Kidney epithelial cell (primary cell): ENCODE data around the gene UBA3. TPM values are rescaled to one million over a fixed set of nuclear protein-coding genes. Genes with fewer than 3 reads are reported as not detected.
A peak's percentile ranks its signal among the peaks of the same experiment; 100 is the strongest.

Experiments
- DNase-seq: peaks from one replicate; pipeline ENCODE4 v3.0.0-alpha.2; 2010; ENCODE audit warnings: low read depth
- H3K27me3 ChIP-seq: 2 replicates; pipeline ENCODE4 v1.6.0; 2011; ENCODE audit warnings: low read length; ENCODE audit not compliant: control insufficient read depth, insufficient read depth
- H3K36me3 ChIP-seq: 2 replicates; pipeline ENCODE4 v1.5.1; 2011; ENCODE audit warnings: low read length; ENCODE audit not compliant: control insufficient read depth, insufficient read depth
- H3K4me3 ChIP-seq: 2 replicates; pipeline ENCODE4 v1.5.1; 2011; ENCODE audit warnings: low read depth, mild to moderate bottlenecking, control low read depth, low read length
- total RNA-seq: library from RNA; depleted of rRNA; stranded (reverse); fragments of >200 nt; gene quantifications from 2 replicates; pipeline ENCODE4 v1.2.3, GENCODE V29; 2015
- TF ChIP-seq, protein P1 (sequence below): IDR thresholded peaks from 2 replicates; pipeline ENCODE4 v1.5.1; 2011; ENCODE audit warnings: mild to moderate bottlenecking, moderate library complexity, low read length, control low read depth, inconsistent platforms; ENCODE audit not compliant: insufficient read depth, poor library complexity, severe bottlenecking

The UBA3 gene
- total RNA-seq, 1 donor from 2014 or later: 46.6 TPM

DNA sequence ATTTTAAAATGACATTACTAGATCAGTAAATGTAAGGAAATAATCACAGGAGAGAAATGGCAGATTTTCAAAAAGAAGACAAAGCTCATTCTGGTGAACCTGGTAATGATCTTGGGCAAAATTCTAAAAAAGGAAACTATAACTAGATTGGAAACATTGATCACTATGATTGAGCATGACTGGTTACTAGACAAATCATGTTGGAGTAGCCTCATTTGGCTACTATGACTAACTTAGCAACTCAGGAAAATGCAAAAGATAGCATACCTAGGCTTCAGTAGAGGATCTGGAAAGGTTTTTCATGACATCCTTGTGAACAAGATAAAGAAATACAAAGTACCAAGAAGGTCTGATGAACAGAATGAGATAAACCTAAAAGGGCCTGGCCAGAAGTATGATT lies 20.5 kb downstream of the UBA3 start:
- TF ChIP-seq, protein P1, sequence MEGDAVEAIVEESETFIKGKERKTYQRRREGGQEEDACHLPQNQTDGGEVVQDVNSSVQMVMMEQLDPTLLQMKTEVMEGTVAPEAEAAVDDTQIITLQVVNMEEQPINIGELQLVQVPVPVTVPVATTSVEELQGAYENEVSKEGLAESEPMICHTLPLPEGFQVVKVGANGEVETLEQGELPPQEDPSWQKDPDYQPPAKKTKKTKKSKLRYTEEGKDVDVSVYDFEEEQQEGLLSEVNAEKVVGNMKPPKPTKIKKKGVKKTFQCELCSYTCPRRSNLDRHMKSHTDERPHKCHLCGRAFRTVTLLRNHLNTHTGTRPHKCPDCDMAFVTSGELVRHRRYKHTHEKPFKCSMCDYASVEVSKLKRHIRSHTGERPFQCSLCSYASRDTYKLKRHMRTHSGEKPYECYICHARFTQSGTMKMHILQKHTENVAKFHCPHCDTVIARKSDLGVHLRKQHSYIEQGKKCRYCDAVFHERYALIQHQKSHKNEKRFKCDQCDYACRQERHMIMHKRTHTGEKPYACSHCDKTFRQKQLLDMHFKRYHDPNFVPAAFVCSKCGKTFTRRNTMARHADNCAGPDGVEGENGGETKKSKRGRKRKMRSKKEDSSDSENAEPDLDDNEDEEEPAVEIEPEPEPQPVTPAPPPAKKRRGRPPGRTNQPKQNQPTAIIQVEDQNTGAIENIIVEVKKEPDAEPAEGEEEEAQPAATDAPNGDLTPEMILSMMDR: no peak
- H3K36me3 ChIP-seq: peaks cover 2% of the 10 kb centered on the region
- no peak overlapping the region for H3K4me3 ChIP-seq
- DNase-seq: no peak
- no peaks in the 10 kb centered on the region for H3K27me3 ChIP-seq

DNA sequence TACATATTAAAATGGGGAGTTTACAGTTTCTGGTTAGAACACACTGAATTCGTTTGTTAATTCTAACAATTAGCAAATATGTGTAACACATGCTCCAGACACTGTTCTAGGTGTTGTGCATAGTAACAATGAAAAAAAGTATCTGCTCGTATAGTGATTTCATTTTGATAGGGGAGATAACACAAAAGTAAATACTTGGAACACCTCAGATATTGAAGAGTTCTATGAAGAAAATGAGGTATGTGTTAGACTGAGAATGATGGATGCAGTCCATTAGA lies 21.3 kb downstream of the UBA3 start:
- Histone ChIP-seq H3K27me3 (no peaks in the 10 kb centered on the region), H3K4me3 (no peak overlapping the region), H3K36me3 (peaks cover 2% of the 10 kb centered on the region)
- TF ChIP-seq, protein P1: no peak
- no peak for DNase-seq

DNA sequence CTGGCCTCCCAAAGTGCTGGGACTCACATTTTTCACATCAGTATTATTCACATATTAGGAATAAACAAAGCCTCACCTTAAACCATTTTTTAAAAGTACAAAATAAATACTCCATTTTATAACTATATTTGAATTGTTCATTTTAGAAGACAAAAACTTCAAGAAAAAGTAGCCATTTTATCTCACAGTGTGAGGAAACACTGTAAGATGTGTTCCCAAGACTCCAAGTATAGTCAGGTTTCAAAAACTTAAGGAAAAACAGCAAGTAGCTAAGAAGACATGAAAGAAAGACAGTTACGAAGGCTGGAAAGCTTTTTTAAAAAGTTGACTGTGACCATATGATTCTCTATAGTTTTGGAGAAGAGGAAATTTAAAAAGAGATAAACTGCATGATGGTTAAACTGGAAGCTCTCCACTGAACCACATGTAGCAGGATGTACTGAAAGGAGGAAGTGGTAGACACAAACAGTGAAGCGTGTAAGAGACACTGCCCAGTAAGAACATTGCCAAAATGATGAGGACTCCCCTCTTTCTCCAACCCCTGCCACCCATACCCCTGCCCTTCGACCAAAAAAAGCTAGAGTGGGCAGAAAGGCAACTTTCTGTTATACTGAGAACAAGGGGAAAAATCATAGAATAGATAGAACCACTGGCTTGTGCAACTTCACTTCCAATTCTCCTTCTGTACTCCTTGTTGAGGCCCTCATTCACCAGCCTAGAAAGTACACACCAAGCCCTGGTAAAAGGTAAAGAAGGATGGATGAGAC lies 21.8 kb downstream of the UBA3 start:
- Histone ChIP-seq H3K4me3 (no peak overlapping the region), H3K27me3 (no peaks in the 10 kb centered on the region), H3K36me3 (peaks cover 2% of the 10 kb centered on the region)

DNA sequence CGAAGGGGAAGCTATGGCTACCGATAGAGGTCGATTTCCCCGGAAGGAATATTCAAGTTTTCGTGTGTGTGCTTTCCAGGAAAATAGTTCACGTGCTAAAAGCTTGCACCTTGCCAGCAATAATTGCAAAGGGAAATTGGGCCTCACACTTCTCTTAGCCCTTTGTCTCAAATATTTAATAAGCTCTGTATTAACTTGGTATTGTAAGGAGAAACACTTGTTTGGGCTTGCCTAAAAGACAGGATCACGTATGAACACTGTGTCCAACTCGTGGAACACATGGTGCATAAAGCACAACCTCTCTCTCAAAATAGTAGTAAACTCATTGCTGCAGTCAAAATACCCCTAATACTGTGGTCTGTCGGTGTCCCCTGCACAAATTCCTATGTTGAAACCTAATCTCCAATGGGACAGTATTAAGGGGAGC lies 27.7 kb downstream of the UBA3 start:
- Histone ChIP-seq H3K4me3 (peak overlapping the region; percentile 35), H3K27me3 (no peaks in the 10 kb centered on the region), H3K36me3 (peaks cover 1% of the 10 kb centered on the region)
- TF ChIP-seq, protein P1: no peak
- no peak for DNase-seq

More for the DNA sequence above, 21.8 kb downstream of the UBA3 start:
- TF ChIP-seq, protein P1: no peak
- DNase-seq: no peak

DNA sequence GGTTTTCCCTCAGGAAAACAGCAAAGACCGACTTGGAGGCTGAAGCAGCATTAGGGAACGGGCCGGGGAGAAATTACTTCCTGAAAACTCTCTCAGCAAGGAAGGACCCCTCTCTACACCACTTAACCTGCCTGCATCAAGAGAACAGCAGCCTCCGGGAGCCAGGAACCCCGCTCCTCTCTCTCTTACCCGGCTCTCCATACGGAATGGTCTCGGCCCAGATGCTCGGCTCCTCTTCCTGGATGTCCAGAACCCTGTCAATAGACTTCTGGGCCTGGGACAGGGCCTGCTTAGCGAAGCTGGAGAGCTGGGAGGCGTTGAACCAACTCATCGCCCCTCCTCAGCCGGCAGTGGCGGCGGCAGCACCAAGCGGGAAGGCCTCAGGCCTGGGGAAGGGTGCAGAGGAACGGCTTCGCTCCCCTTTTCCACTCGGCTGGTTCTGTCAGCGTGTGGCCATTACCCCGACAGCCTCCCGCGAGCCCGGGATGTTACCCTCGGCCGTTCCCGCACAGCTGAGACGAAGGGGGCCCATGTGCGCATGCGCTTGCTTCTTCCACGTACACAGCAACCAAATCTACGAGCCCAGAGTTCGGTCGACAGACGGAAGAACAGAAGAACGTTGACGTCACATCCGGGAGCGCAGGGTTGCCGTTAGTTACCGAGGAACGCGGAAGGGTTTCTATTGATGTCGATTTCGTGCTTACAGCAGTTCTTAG lies 28.3 kb downstream of the UBA3 start, which contains the start of gene TMF1:
Gene TMF1, minus strand, starts transcription at position 578 of the 716 bp plus-strand sequence. Its CDS starts 247 bp downstream, at position 331.
- peak; percentile 98 for DNase-seq
- peaks cover 1% of the 10 kb centered on the region for H3K36me3 ChIP-seq

More for the DNA sequence above, 28.3 kb downstream of the UBA3 start, which contains the start of gene TMF1:
- TF ChIP-seq, protein P1: no peak
- H3K27me3 ChIP-seq: no peaks in the 10 kb centered on the region
- peak within 1 kb of the TSS; percentile 82 for H3K4me3 ChIP-seq
